DND-41 (cell line): ENCODE results near the gene MPV17L2.
A peak's percentile ranks its signal among the peaks of the same experiment; 100 is the strongest.
"Not testable (repeated sequence)": the region's sequence is repeated elsewhere in the genome, so short reads cannot be mapped to it uniquely, and the experiment has no call there.

Experiments used
- ATAC-seq: fragments of 200-7000 bp; cut with Tn5 transposase; 3 replicates; pipeline ENCODE4 v1.9.1; 2021; ENCODE audit warnings: low read depth; ENCODE audit not compliant: insufficient read depth
- DNase-seq: peaks from one replicate; pipeline ENCODE4 v3.0.0-alpha.2; 2020
- H2AFZ ChIP-seq: 2 replicates; pipeline ENCODE4 v1.6.0; 2012; ENCODE audit warnings: low read depth, low read length
- H3K27ac ChIP-seq: 2 replicates; pipeline ENCODE4 v1.5.1; 2012; ENCODE audit warnings: low read length, inconsistent platforms
- H3K27me3 ChIP-seq: fragments of 200-600 bp; sonication (generic); 2 replicates; pipeline ENCODE4 v1.6.0; 2012; ENCODE audit warnings: low read length, mild to moderate bottlenecking, inconsistent platforms; ENCODE audit not compliant: insufficient read depth, poor library complexity
- H3K36me3 ChIP-seq: 2 replicates; pipeline ENCODE4 v1.5.1; 2012; ENCODE audit warnings: low read length, inconsistent platforms; ENCODE audit not compliant: insufficient read depth
- H3K4me1 ChIP-seq: 2 replicates; pipeline ENCODE4 v1.5.1; 2012; ENCODE audit warnings: mild to moderate bottlenecking, low read length; ENCODE audit not compliant: insufficient read depth
- H3K4me2 ChIP-seq: 2 replicates; pipeline ENCODE4 v1.6.0; 2012; ENCODE audit warnings: mild to moderate bottlenecking, moderate library complexity, low read length, inconsistent platforms; ENCODE audit not compliant: insufficient read depth
- H3K4me3 ChIP-seq, 2 experiments: fragments of 200-600 bp in 1 of 2; shearing (Covaris generic) in 1 of 2; 2 replicates each; pipeline ENCODE4 v1.5.1; 2012 to 2016; ENCODE audit warnings: inconsistent platforms in 2 of 2, low read length in 2 of 2, mild to moderate bottlenecking in 2 of 2, low read depth in 1 of 2, moderate library complexity in 1 of 2
- H3K79me2 ChIP-seq: 2 replicates; pipeline ENCODE4 v1.6.0; 2012; ENCODE audit warnings: low read length, inconsistent platforms; ENCODE audit not compliant: insufficient read depth
- H3K9ac ChIP-seq: 2 replicates; pipeline ENCODE4 v1.6.0; 2012; ENCODE audit warnings: low read depth, mild to moderate bottlenecking, inconsistent platforms, low read length, moderate library complexity
- H3K9me3 ChIP-seq: 2 replicates; pipeline ENCODE4 v1.5.1; 2012; ENCODE audit warnings: low read length, moderate library complexity, mild to moderate bottlenecking, inconsistent platforms; ENCODE audit not compliant: insufficient read depth, severe bottlenecking
- H4K20me1 ChIP-seq: 2 replicates; pipeline ENCODE4 v1.6.0; 2012; ENCODE audit warnings: low read length; ENCODE audit not compliant: insufficient read depth
- CTCF ChIP-seq: IDR thresholded peaks from 2 replicates; pipeline ENCODE4 v1.5.1; 2012; ENCODE audit warnings: borderline replicate concordance, low read length, moderate library complexity, mild to moderate bottlenecking; ENCODE audit not compliant: poor library complexity, severe bottlenecking; ENCODE audit errors: extremely low read depth
- EZH2 ChIP-seq: IDR thresholded peaks from 3 replicates; pipeline ENCODE4 v1.6.1; 2012; ENCODE audit warnings: borderline replicate concordance, low read depth, mild to moderate bottlenecking, moderate library complexity, low read length, inconsistent platforms; ENCODE audit not compliant: severe bottlenecking

Gene MPV17L2

DNA sequence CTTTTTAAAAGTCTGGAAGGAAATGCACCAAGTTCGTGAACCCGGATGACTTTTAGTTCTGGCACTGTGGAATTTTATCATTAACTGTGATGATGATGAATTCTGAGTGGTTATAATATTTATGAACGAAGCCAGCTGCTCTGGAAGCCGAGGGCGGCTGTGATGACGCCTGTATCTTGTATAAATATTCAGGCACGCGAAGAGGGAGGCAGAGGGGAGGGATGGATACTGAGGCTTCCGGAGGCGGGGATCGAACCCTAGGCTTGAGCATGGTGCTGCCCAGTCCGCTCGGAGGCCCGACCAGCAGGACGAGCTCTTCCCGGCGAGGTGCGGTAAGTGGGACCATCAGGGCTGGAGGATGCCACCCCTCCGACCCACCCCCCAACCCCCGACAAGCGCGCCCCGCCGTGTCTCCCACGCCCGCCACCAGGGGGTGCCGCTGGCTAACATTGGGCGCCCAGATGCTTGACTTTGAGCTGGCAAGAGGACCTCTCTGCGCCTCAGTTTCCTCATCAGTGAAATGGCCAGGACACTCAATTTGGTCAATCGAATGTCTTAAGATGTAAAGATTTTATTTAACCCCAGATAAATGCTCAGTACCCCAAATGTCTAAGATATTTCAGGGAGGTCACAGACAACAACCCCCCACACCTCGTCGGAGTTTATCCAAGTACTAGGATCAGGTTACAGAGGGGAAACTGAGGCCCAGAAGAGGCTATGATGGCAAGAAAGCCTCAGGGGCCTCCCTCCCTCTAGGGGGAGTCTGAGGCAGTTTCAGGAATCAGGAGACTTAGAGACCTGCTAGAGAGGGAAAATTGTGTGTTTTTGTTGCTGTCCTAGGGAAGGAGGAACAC is 15.3 kb downstream of the MPV17L2 start:
- H2AFZ ChIP-seq, result no peak overlapping the region
- H3K4me2 ChIP-seq, result no peak overlapping the region
- ATAC-seq (no peak), DNase-seq (peak; percentile 55)
- H3K4me1 ChIP-seq, result peaks cover 22% of the 10 kb centered on the region
- no peak overlapping the region for H3K9ac ChIP-seq
- TF ChIP-seq EZH2 (no peak), CTCF (peak; percentile 65)
- H3K27ac ChIP-seq, result no peak overlapping the region
- H3K79me2 ChIP-seq, result 0 out of 2 replicates have a peak, but pooled peaks cover under 1% of the 10 kb centered on the region
- H3K27me3 ChIP-seq, result no peaks in the 10 kb centered on the region
- H3K9me3 ChIP-seq, result no peaks in the 10 kb centered on the region
- H3K4me3 ChIP-seq, result no peak overlapping the region
- H3K36me3 ChIP-seq, result no peaks in the 10 kb centered on the region
- no peaks in the 10 kb centered on the region for H4K20me1 ChIP-seq

DNA sequence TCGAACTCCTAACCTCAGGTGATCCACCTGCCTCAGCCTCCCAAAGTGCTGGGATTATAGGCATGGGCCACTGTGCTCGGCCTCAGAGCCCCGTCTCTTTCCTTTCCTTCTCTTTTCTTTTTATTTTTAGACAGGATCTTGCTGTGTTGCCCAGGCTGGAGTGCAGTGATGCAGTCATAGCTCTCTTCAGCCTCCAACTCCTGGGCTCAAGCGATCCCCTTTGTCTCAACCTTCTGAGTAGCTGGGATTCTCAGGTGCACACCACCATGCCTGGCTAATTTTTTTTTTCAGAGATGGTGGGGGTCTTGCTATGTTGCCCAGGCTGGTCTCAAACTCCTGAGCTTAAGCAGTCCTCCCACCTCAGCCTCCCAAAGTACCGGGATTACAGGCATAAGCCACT is 16.9 kb downstream of the MPV17L2 start:
- not testable (repeated sequence) for H3K27me3 ChIP-seq, H3K36me3 ChIP-seq, H4K20me1 ChIP-seq, H3K9ac ChIP-seq, H3K27ac ChIP-seq, ATAC-seq, H3K9me3 ChIP-seq, H2AFZ ChIP-seq, H3K79me2 ChIP-seq, DNase-seq, H3K4me2 ChIP-seq, H3K4me3 ChIP-seq
- peaks cover 11% of the 10 kb centered on the region for H3K4me1 ChIP-seq

- no peak for DNase-seq
- Histone ChIP-seq H3K27ac (no peak overlapping the region), H3K36me3 (no peaks in the 10 kb centered on the region), H3K4me2 (no peak overlapping the region), H3K79me2 (no peaks in the 10 kb centered on the region), H2AFZ (no peak overlapping the region), H3K27me3 (no peaks in the 10 kb centered on the region), H4K20me1 (no peaks in the 10 kb centered on the region), H3K9ac (no peak overlapping the region), H3K9me3 (no peaks in the 10 kb centered on the region), H3K4me1 (no peaks in the 10 kb centered on the region), H3K4me3 (no peak overlapping the region)
- TF ChIP-seq EZH2, result no peak
- TF ChIP-seq CTCF, result no peak
- ATAC-seq, result no peak
Measured at GRCh38 chr19:18211683-18212082, 18.7 kb downstream of the MPV17L2 start.

DNA sequence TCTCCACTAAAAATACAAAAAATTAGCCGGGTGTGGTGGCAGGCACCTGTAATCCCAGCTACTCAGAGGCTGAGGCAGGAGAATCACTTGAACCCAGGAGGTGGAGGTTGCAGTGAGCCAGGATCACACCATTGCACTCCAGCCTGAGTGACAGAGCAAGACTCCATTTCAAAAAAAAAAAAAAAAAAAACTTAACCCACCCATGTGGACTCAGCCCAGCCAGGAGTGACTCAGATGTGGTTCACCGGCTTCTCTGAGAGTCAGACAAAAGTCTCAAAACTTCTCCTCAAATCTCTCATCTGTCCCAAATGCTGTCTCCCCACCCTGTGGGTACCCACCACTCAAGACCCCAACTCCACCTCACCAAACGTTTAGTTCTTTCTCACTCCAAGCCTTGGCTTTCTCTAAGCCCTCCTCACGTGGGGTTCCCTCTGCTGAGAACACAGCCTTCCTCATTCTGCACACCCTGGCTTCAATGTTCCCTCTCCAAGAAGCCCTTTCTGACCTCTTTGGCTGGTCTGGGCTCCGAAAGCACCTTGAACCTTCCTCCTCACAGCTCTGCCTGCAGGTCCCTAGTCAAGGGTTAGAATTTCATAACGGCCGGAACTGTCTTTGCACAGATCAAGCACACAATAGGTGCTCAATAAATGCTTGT is 21.9 kb downstream of the MPV17L2 start:
- ATAC-seq, result no peak
- no peak overlapping the region for H2AFZ ChIP-seq

More for the DNA sequence above, 21.9 kb downstream of the MPV17L2 start:
- H3K4me3 ChIP-seq, result no peak overlapping the region
- no peaks in the 10 kb centered on the region for H3K27me3 ChIP-seq
- H3K4me1 ChIP-seq, result no peaks in the 10 kb centered on the region
- no peaks in the 10 kb centered on the region for H3K79me2 ChIP-seq
- no peak for TF ChIP-seq CTCF
- H3K9me3 ChIP-seq, result no peaks in the 10 kb centered on the region
- no peaks in the 10 kb centered on the region for H4K20me1 ChIP-seq
- no peak overlapping the region for H3K4me2 ChIP-seq
- DNase-seq, result no peak
- H3K27ac ChIP-seq, result no peak overlapping the region
- H3K9ac ChIP-seq, result no peak overlapping the region
- H3K36me3 ChIP-seq, result no peaks in the 10 kb centered on the region
